DOHH2 (cell line): ENCODE results near the gene GJA1.

ENCODE experiments used
- H3F3A ChIP-seq: fragments of 200-600 bp; sonication (generic), shearing (Covaris generic); 2 replicates; pipeline ENCODE4 v1.6.0; 2016; ENCODE audit warnings: antibody characterized with exemption, mild to moderate bottlenecking; ENCODE audit not compliant: control insufficient read depth, insufficient read depth
- H3K27ac ChIP-seq: fragments of 200-600 bp; sonication (generic); 2 replicates; pipeline ENCODE4 v1.5.1; 2014; ENCODE audit warnings: low read depth, mild to moderate bottlenecking, low read length, moderate library complexity
- H3K27me3 ChIP-seq: fragments of 200-600 bp; sonication (generic); 2 replicates; pipeline ENCODE4 v1.6.1; 2014; ENCODE audit warnings: mild to moderate bottlenecking, low read length, mixed read lengths; ENCODE audit not compliant: control insufficient read depth
- H3K36me3 ChIP-seq: fragments of 200-600 bp; sonication (generic); 2 replicates; pipeline ENCODE4 v1.6.1; 2014; ENCODE audit warnings: mild to moderate bottlenecking, low read length, moderate library complexity, mixed read lengths; ENCODE audit not compliant: control insufficient read depth
- H3K4me1 ChIP-seq: fragments of 200-600 bp; sonication (generic); 2 replicates; pipeline ENCODE4 v1.6.1; 2014; ENCODE audit warnings: mild to moderate bottlenecking, low read length, mixed read lengths; ENCODE audit not compliant: control insufficient read depth
- H3K4me2 ChIP-seq: fragments of 200-600 bp; sonication (generic); 2 replicates; pipeline ENCODE4 v1.6.0; 2014; ENCODE audit warnings: mild to moderate bottlenecking, low read length, moderate library complexity
- H3K4me3 ChIP-seq: fragments of 200-600 bp; sonication (generic); 2 replicates; pipeline ENCODE4 v1.5.1; 2014; ENCODE audit warnings: mild to moderate bottlenecking, low read length, mixed read lengths
- H3K79me2 ChIP-seq: fragments of 200-600 bp; sonication (generic); 2 replicates; pipeline ENCODE4 v1.6.1; 2014; ENCODE audit warnings: mild to moderate bottlenecking, low read length, mixed read lengths; ENCODE audit not compliant: control insufficient read depth
- H3K9me2 ChIP-seq: fragments of 200-600 bp; sonication (generic); replicated peaks from 2 replicates; pipeline ENCODE4 v1.6.1; 2014; ENCODE audit warnings: mild to moderate bottlenecking, low read length, mixed read lengths; ENCODE audit not compliant: control insufficient read depth
- H3K9me3 ChIP-seq: fragments of 200-600 bp; sonication (generic); 2 replicates; pipeline ENCODE4 v1.6.1; 2014; ENCODE audit warnings: antibody characterized with exemption, low read length, mixed read lengths; ENCODE audit not compliant: control insufficient read depth, insufficient read depth
- H4K20me1 ChIP-seq: fragments of 200-600 bp; sonication (generic); 2 replicates; pipeline ENCODE4 v1.6.0; 2014; ENCODE audit warnings: low read depth, mild to moderate bottlenecking, antibody characterized with exemption, low read length, moderate library complexity; ENCODE audit not compliant: control insufficient read depth, insufficient read depth
- EZH2phosphoT487 ChIP-seq: fragments of 200-600 bp; sonication (generic); IDR thresholded peaks from 2 replicates; pipeline ENCODE4 v1.6.1; 2017; ENCODE audit warnings: borderline replicate concordance, mild to moderate bottlenecking, antibody characterized with exemption, low read length, moderate library complexity, mixed read lengths
- TF ChIP-seq, protein P1 (sequence below): fragments of 200-600 bp; sonication (generic); IDR thresholded peaks from one replicate; pipeline ENCODE4 v1.5.1; 2014; ENCODE audit warnings: antibody characterized with exemption, mild to moderate bottlenecking, low read depth, low read length; ENCODE audit not compliant: poor library complexity, severe bottlenecking

The GJA1 gene

DNA sequence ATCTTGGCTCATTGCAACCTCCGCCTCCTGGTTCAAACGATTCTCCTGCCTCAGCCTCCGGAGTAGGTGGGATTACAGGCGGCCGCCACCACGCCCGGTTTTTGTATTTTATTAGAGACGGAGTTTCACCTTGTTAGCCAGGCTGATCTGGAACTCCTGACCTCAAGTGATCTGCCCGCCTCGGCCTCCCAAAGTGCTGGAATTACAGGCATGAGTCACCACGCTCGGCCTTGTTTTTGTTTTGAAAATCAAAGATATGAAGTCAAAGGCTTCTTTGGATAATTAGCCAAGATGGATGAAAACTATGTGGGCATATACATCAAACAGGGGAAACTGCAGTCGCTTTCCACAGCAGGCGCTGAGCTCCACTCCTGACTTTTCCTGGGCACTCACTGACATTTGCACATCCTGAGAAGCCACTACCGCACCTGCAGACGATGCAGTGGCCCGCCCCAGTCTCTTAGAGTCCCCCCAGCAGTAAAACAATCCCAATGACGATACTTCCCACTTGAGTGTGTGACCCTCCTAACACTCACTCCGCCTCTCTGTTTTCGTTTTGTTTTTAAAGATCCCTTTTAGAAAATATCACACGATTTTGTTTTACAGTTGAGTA, 44.1 kb downstream of the GJA1 start:
- TF ChIP-seq EZH2phosphoT487 = no peak
- TF ChIP-seq, protein P1, sequence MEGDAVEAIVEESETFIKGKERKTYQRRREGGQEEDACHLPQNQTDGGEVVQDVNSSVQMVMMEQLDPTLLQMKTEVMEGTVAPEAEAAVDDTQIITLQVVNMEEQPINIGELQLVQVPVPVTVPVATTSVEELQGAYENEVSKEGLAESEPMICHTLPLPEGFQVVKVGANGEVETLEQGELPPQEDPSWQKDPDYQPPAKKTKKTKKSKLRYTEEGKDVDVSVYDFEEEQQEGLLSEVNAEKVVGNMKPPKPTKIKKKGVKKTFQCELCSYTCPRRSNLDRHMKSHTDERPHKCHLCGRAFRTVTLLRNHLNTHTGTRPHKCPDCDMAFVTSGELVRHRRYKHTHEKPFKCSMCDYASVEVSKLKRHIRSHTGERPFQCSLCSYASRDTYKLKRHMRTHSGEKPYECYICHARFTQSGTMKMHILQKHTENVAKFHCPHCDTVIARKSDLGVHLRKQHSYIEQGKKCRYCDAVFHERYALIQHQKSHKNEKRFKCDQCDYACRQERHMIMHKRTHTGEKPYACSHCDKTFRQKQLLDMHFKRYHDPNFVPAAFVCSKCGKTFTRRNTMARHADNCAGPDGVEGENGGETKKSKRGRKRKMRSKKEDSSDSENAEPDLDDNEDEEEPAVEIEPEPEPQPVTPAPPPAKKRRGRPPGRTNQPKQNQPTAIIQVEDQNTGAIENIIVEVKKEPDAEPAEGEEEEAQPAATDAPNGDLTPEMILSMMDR = no peak
- Histone ChIP-seq H4K20me1 (no peaks in the 10 kb centered on the region), H3K4me3 (no peak overlapping the region)

DNA sequence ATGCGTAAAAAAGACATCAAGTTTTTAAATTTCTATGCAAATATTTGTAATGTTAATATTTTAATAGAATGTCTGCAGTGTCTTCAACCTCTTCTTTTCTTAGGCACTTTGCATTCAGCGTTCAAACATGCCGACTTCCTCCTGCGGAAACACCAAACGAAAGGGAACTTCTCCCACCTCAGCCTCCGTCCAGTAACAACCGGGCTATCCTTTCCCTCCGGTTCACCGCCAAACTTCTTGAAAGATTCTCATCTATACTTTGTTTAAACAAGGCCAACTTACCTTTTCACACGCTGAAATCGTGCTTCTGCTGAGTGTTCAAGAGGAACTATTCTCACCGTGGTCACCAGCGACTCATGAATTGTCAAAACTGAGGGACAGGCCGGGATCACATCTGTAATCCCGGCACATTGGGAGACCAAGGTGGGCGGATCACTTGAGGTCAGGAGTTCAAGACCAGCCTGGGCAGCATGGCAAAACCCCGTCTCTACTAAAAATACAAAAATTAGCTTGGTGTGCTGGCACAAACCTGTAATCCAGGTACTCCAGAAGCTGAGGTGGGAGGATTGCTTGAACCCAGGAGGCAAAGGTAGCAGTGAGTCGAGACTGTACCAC, 44.8 kb downstream of the GJA1 start:
- Histone ChIP-seq H3K27ac (no peak overlapping the region), H3K9me2 (no peaks in the 10 kb centered on the region), H3K4me2 (no peak overlapping the region)

More for the DNA sequence above, 44.1 kb downstream of the GJA1 start:
- Histone ChIP-seq H3K36me3 (no peaks in the 10 kb centered on the region), H3K4me2 (no peak overlapping the region), H3K27ac (no peak overlapping the region), H3K9me3 (no peaks in the 10 kb centered on the region), H3K4me1 (no peaks in the 10 kb centered on the region), H3K27me3 (no peaks in the 10 kb centered on the region), H3K79me2 (no peaks in the 10 kb centered on the region), H3K9me2 (no peaks in the 10 kb centered on the region), H3F3A (no peaks in the 10 kb centered on the region)

DNA sequence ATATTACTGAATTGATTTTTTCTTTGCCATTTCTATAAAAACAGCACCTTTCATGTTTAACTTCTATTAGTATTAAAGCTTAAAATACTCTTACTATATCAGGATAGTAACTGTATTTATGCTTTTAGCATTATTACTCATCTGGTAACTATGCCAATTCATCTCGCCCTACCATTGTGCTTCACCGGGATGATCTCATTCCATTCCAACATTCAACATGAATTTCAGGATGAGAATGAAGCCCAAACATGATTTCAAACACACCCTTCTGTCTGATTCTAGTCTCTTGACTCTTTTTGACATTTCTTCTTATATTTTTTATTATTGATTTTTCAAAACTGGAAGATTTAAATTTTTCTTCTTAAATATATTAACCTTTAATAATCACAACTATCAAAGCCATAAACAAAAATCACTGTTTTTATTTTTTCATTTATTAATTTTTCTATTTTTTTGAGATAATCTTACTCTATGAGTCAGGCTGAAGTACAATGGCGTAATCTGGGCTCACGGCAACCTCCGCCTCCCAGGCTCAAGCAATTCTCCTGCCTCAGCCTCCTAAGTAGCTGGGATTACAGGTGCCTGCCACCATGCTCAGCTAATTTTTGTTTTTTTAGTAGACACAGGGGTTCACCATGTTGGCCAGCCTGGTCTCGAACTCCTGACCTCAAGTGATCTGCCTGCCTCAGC, 46.7 kb downstream of the GJA1 start:
- Histone ChIP-seq H3K9me3 (no peaks in the 10 kb centered on the region), H3K27ac (no peak overlapping the region), H3K4me2 (no peak overlapping the region), H3K27me3 (no peaks in the 10 kb centered on the region), H3K4me1 (no peaks in the 10 kb centered on the region), H3K9me2 (no peaks in the 10 kb centered on the region), H3F3A (no peaks in the 10 kb centered on the region), H3K4me3 (no peak overlapping the region), H3K36me3 (no peaks in the 10 kb centered on the region), H3K79me2 (no peaks in the 10 kb centered on the region), H4K20me1 (no peaks in the 10 kb centered on the region)
- TF ChIP-seq EZH2phosphoT487 = no peak
- TF ChIP-seq, protein P1 = no peak

More for the DNA sequence above, 44.8 kb downstream of the GJA1 start:
- no peaks in the 10 kb centered on the region for H3K27me3 ChIP-seq
- no peak overlapping the region for H3K4me3 ChIP-seq
- H3F3A ChIP-seq = no peaks in the 10 kb centered on the region
- no peaks in the 10 kb centered on the region for H3K4me1 ChIP-seq
- H3K36me3 ChIP-seq = no peaks in the 10 kb centered on the region
- TF ChIP-seq, protein P1 = no peak
- TF ChIP-seq EZH2phosphoT487 = no peak
- H4K20me1 ChIP-seq = no peaks in the 10 kb centered on the region
- H3K79me2 ChIP-seq = no peaks in the 10 kb centered on the region
- no peaks in the 10 kb centered on the region for H3K9me3 ChIP-seq
